Fibroblast of the aortic adventitia (primary cell): ENCODE results near the gene GRM7. TPM values are rescaled to one million over a fixed set of nuclear protein-coding genes. Genes with fewer than 3 reads are reported as not detected.

Source experiments
- DNase-seq: peaks from one replicate; pipeline ENCODE4 v3.0.0-alpha.2; 2010; ENCODE audit warnings: low read depth
- H3K4me3 ChIP-seq: 2 replicates; pipeline ENCODE4 v1.5.1; 2011; ENCODE audit warnings: low read depth, mild to moderate bottlenecking, control low read depth, low read length, moderate library complexity
- CTCF ChIP-seq: IDR thresholded peaks from 2 replicates; pipeline ENCODE4 v1.5.1; 2011; ENCODE audit warnings: mild to moderate bottlenecking, low read length, control low read depth, inconsistent platforms; ENCODE audit not compliant: insufficient read depth
- total RNA-seq: library from RNA; depleted of rRNA; stranded (reverse); fragments of >200 nt; gene quantifications from 2 replicates; pipeline ENCODE4 v1.2.3, GENCODE V29; 2012; ENCODE audit warnings: low replicate concordance

The GRM7 gene
- total RNA-seq, 1 donor, result 0.09 TPM

GRCh38 chr3:7207928-7208327 lies 347.0 kb downstream of the GRM7 start:
- DNase-seq, result no peak
- no peak for TF ChIP-seq CTCF
- H3K4me3 ChIP-seq, result no peak overlapping the region

GRCh38 chr3:7209098-7209497 lies 348.2 kb downstream of the GRM7 start:
- no peak for DNase-seq
- H3K4me3 ChIP-seq, result no peak overlapping the region
- no peak for TF ChIP-seq CTCF

GRCh38 chr3:7211740-7212139 lies 350.8 kb downstream of the GRM7 start:
- H3K4me3 ChIP-seq, result no peak overlapping the region
- TF ChIP-seq CTCF, result no peak
- DNase-seq, result no peak

- no peak overlapping the region for H3K4me3 ChIP-seq
- no peak for TF ChIP-seq CTCF
These were observed 354.8 kb downstream of the GRM7 start for GRCh38 chr3:7215706-7216105.

GRCh38 chr3:7226393-7226792 lies 365.5 kb downstream of the GRM7 start:
- no peak overlapping the region for H3K4me3 ChIP-seq
- no peak for TF ChIP-seq CTCF
- DNase-seq, result no peak

More at GRCh38 chr3:7215706-7216105, 354.8 kb downstream of the GRM7 start:
- no peak for DNase-seq

GRCh38 chr3:7238565-7239295 lies 377.8 kb downstream of the GRM7 start:
- TF ChIP-seq CTCF, result no peak
- H3K4me3 ChIP-seq, result no peak overlapping the region
- no peak for DNase-seq

GRCh38 chr3:7241584-7242302 lies 380.8 kb downstream of the GRM7 start:
- H3K4me3 ChIP-seq, result no peak overlapping the region
- no peak for TF ChIP-seq CTCF
- DNase-seq, result no peak
